Measurements from ENCODE around the gene SNTB2.
"Not testable (repeated sequence)": the region's sequence is repeated elsewhere in the genome, so short reads cannot be mapped to it uniquely, and the experiment has no call there.

SNTB2 gene

DNA sequence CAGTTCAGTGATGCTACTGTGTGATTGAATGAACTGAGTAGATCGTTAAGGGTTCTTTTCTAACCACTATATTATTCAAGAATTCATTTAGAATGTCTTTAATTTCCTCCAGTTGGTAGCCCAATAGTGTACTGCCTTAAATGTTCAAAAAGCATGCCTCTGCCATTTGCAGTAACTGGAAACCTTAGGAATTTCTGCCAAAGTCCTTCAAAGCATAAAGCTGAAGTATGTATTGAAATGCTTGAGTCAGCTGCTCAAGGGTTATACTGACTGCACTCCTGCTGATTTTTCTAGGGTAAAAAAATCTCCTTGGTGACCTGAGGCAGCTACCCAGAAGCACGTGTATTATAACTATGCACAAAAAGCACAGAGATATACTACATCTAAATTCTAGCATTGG is 56.5 kb downstream of the SNTB2 start:
- Histone ChIP-seq H3K4me3 (ENCODE audit: low read depth in 1 of 5, low read length in 5 of 5) (no peak overlapping the region), H3K9ac (ENCODE audit: low read length in 5 of 5) (no peak overlapping the region), H3K27ac (ENCODE audit: low read depth, low read length) (no peak overlapping the region), H3K4me1 (ENCODE audit: control insufficient read depth in 5 of 5, insufficient read depth in 5 of 5, low read length in 5 of 5) (peaks cover 0 to 9% (median 6%) of the 10 kb centered on the region in 5 donors), H3K27me3 (ENCODE audit: control insufficient read depth in 5 of 5, insufficient read depth in 4 of 5, low read length in 5 of 5) (no peaks in the 10 kb centered on the region), H3K36me3 (ENCODE audit: control insufficient read depth in 5 of 5, insufficient read depth in 5 of 5, low read length in 5 of 5) (peaks cover 9 to 18% (median 13%) of the 10 kb centered on the region in 5 donors), H3K9me3 (ENCODE audit: control insufficient read depth in 5 of 5, low read length in 5 of 5) (no peaks in the 10 kb centered on the region)

DNA sequence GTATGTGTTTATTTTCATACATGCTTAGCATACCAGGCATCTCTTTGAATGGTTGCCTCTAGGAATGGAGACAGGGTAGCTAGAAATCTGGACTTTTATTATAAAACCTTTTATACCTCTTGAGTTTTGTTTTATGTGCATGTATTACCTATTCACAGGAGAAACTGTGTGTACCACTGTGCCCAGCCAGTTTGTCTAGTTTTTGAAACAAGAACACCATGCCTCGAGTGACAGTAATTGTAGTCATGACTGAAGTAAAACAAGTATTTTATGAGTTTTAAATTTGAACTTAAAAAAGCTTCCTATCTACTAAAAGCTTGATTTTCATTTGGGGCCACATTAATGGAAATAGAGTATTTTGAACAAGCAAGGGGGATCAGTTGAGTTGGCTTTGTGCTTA is 57.4 kb downstream of the SNTB2 start:
- Histone ChIP-seq H3K9me3 (ENCODE audit: control insufficient read depth in 5 of 5, low read length in 5 of 5) (no peaks in the 10 kb centered on the region), H3K36me3 (ENCODE audit: control insufficient read depth in 5 of 5, insufficient read depth in 5 of 5, low read length in 5 of 5) (peaks cover 9 to 18% (median 13%) of the 10 kb centered on the region in 5 donors), H3K27ac (ENCODE audit: low read depth, low read length) (no peak overlapping the region), H3K4me3 (ENCODE audit: low read depth in 1 of 5, low read length in 5 of 5) (no peak overlapping the region), H3K27me3 (ENCODE audit: control insufficient read depth in 5 of 5, insufficient read depth in 4 of 5, low read length in 5 of 5) (no peaks in the 10 kb centered on the region), H3K4me1 (ENCODE audit: control insufficient read depth in 5 of 5, insufficient read depth in 5 of 5, low read length in 5 of 5) (peaks cover 0 to 9% (median 0%) of the 10 kb centered on the region in 5 donors), H3K9ac (ENCODE audit: low read length in 5 of 5) (no peak overlapping the region)

DNA sequence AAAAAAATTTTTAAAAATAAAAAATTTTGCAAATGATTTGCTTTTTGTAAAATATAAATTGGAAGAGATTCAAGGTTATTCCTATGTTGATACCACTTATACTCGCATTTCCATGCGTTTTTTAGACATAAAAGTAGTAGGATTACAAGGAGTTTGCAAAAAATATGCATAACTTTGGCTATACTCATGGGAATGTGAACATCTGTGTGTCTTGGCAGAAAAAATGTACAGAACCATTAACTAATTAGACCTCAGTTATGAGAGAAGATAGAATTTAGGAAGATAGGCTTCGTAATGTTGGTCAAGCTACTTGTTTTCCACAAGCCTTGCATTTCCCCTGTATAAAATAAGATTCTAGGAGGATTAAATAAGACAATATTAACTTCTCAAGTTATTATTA is 63.1 kb downstream of the SNTB2 start:
- Histone ChIP-seq H3K36me3 (ENCODE audit: control insufficient read depth in 5 of 5, insufficient read depth in 5 of 5, low read length in 5 of 5) (peaks cover 9 to 18% (median 15%) of the 10 kb centered on the region in 5 donors), H3K4me3 (ENCODE audit: low read depth in 1 of 5, low read length in 5 of 5) (no peak overlapping the region), H3K27me3 (ENCODE audit: control insufficient read depth in 5 of 5, insufficient read depth in 4 of 5, low read length in 5 of 5) (no peaks in the 10 kb centered on the region), H3K4me1 (ENCODE audit: control insufficient read depth in 5 of 5, insufficient read depth in 5 of 5, low read length in 5 of 5) (peaks cover 0 to 15% (median 5%) of the 10 kb centered on the region in 5 donors), H3K9me3 (ENCODE audit: control insufficient read depth in 5 of 5, low read length in 5 of 5) (no peaks in the 10 kb centered on the region), H3K9ac (ENCODE audit: low read length in 5 of 5) (no peak overlapping the region), H3K27ac (ENCODE audit: low read depth, low read length) (no peak overlapping the region)

DNA sequence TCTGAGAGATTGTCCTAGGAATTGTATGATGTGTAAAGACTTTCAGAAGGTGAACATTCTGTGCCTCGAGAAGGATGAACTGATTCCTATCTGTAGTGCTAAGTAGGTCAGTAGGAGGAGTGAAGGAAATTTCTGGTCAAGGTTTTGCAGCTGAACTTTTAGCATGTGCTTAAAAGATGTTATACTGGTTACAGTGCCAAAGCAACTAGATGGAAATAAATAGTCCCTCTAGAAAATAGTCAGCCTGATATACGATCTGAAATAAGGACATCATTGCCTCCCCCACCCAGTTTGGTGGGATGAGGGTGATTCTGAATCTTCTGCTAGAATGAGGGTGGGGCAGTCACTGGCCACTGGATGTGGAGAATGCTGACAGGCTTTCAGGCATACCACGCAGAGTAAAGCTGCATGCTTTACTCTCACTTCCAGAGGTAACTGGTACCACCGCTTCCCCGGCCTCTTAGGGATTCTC is 66.9 kb downstream of the SNTB2 start:
- Histone ChIP-seq H3K4me1 (ENCODE audit: control insufficient read depth in 5 of 5, insufficient read depth in 5 of 5, low read length in 5 of 5) (peaks cover 0 to 15% (median 5%) of the 10 kb centered on the region in 5 donors), H3K27ac (ENCODE audit: low read depth, low read length) (peak overlapping the region; percentile 13), H3K4me3 (ENCODE audit: low read depth in 1 of 5, low read length in 5 of 5) (no peak overlapping the region), H3K9me3 (ENCODE audit: control insufficient read depth in 5 of 5, low read length in 5 of 5) (no peaks in the 10 kb centered on the region), H3K27me3 (ENCODE audit: control insufficient read depth in 5 of 5, insufficient read depth in 4 of 5, low read length in 5 of 5) (no peaks in the 10 kb centered on the region), H3K36me3 (ENCODE audit: control insufficient read depth in 5 of 5, insufficient read depth in 5 of 5, low read length in 5 of 5) (peaks cover 0 to 5% (median 0%) of the 10 kb centered on the region in 5 donors), H3K9ac (ENCODE audit: low read length in 5 of 5) (no peak overlapping the region)

DNA sequence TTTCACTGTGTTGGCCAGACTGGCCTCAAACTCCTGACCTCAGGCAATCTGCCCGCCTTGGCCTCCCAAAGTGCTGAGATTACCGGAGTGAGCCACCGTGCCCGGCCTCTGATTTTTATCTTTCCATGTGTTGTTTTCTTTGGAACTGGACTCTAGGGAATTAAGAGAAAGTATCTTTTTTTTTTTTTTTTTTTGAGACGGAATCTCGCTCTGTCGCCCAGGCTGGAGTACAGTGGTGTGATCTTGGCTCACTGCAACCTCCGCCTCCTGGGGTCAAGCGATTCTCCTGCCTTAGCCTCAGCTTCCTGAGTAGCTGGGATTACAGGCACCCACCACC is 72.4 kb downstream of the SNTB2 start:
- Histone ChIP-seq H3K4me1 (ENCODE audit: control insufficient read depth in 5 of 5, insufficient read depth in 5 of 5, low read length in 5 of 5) (peaks cover 0 to 11% (median 3%) of the 10 kb centered on the region in 5 donors), H3K36me3 (ENCODE audit: control insufficient read depth in 5 of 5, insufficient read depth in 5 of 5, low read length in 5 of 5) (peaks cover 5 to 17% (median 8%) of the 10 kb centered on the region in 5 donors)
- not testable (repeated sequence) for H3K27ac ChIP-seq (ENCODE audit: low read depth, low read length); H3K27me3 ChIP-seq (ENCODE audit: control insufficient read depth in 5 of 5, insufficient read depth in 4 of 5, low read length in 5 of 5); H3K9ac ChIP-seq (ENCODE audit: low read length in 5 of 5); H3K4me3 ChIP-seq (ENCODE audit: low read depth in 1 of 5, low read length in 5 of 5); H3K9me3 ChIP-seq (ENCODE audit: control insufficient read depth in 5 of 5, low read length in 5 of 5)

DNA sequence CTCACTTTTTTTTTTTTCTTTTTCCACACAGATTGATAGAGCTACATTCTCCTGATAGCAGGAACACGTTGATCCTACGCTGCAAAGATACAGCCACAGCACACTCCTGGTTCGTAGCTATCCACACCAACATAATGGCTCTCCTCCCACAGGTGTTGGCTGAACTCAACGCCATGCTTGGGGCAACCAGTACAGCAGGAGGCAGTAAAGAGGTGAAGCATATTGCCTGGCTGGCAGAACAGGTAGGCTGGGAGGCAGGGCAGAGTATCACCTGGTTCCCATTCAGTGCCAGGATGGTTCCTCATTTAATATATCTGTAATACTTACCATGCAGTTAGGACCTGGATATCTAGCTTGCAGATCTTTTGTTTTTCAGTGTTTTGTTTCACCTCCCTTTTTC is 73.1 kb downstream of the SNTB2 start:
- H3K9ac ChIP-seq (ENCODE audit: low read length in 5 of 5): no peak overlapping the region
- H3K36me3 ChIP-seq (ENCODE audit: control insufficient read depth in 5 of 5, insufficient read depth in 5 of 5, low read length in 5 of 5): peaks cover 5 to 17% (median 8%) of the 10 kb centered on the region in 5 donors
- no peak overlapping the region for H3K4me3 ChIP-seq (ENCODE audit: low read depth in 1 of 5, low read length in 5 of 5)

DNA sequence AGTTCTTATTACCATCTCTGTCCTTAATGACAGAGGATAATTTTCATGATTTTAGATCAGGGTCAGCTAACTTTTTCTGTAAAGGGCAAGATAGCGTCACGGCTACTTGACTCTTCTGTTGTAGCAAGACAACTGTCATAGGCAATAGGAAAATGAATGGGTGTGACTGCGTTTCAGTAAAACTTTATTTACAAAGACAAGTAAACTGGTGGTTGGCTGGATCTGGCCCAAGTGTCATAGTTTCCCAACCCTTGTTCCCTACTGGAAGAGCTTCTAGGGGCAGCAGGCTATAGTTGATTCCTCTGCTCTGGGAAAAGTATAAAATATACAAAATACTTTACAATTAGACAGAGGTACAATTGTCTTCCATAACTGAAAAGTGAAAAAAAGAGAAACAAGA is 73.5 kb downstream of the SNTB2 start:
- H3K4me3 ChIP-seq (ENCODE audit: low read depth in 1 of 5, low read length in 5 of 5): no peak overlapping the region
- H3K27me3 ChIP-seq (ENCODE audit: control insufficient read depth in 5 of 5, insufficient read depth in 4 of 5, low read length in 5 of 5): no peaks in the 10 kb centered on the region
- peaks cover 0 to 6% (median 0%) of the 10 kb centered on the region in 5 donors for H3K4me1 ChIP-seq (ENCODE audit: control insufficient read depth in 5 of 5, insufficient read depth in 5 of 5, low read length in 5 of 5)
- peak overlapping the region; percentile 43 for H3K27ac ChIP-seq (ENCODE audit: low read depth, low read length)
- peaks cover 5 to 17% (median 8%) of the 10 kb centered on the region in 5 donors for H3K36me3 ChIP-seq (ENCODE audit: control insufficient read depth in 5 of 5, insufficient read depth in 5 of 5, low read length in 5 of 5)
- no peak overlapping the region for H3K9ac ChIP-seq (ENCODE audit: low read length in 5 of 5)
- no peaks in the 10 kb centered on the region for H3K9me3 ChIP-seq (ENCODE audit: control insufficient read depth in 5 of 5, low read length in 5 of 5)

More for the DNA sequence above, 73.1 kb downstream of the SNTB2 start:
- H3K27me3 ChIP-seq (ENCODE audit: control insufficient read depth in 5 of 5, insufficient read depth in 4 of 5, low read length in 5 of 5): no peaks in the 10 kb centered on the region
- no peak overlapping the region for H3K27ac ChIP-seq (ENCODE audit: low read depth, low read length)
- peaks cover 0 to 6% (median 0%) of the 10 kb centered on the region in 5 donors for H3K4me1 ChIP-seq (ENCODE audit: control insufficient read depth in 5 of 5, insufficient read depth in 5 of 5, low read length in 5 of 5)
- no peaks in the 10 kb centered on the region for H3K9me3 ChIP-seq (ENCODE audit: control insufficient read depth in 5 of 5, low read length in 5 of 5)

DNA sequence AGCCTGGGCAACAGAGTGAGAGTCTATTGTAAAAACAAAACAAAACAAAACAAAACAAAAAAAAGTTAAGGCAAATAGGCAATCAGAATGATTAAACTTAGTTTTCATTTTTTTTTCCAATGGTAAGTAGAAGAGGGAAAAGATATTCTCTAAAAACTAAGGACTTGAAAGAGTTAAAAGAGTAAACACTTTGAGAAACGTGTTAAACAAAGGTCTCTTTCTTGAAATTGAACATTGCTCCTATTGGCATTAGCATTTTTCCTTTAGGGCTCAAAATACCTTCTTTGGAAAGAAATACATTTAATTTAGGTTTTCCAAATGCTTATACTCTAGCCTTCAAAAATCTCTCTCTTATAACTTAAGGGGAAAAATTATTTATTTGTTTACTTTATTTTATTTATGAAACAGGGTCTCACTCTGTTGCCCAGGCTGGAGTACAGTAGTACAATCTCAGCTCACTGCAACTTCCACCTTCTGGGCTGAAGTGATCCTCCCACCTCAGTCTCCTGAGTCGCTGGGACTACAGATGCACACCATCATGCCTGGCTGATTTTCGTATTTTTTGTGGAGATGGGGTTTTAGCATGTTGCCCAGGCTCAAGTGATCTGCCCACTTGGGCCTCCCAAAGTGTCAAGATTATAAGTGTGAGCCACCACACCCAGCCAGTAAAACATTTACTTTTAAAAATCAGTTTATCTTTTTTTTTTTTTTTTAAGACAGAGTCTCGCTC is 79.5 kb downstream of the SNTB2 start:
- Histone ChIP-seq H3K36me3 (ENCODE audit: control insufficient read depth in 5 of 5, insufficient read depth in 5 of 5, low read length in 5 of 5) (peaks cover 0 to 9% (median 0%) of the 10 kb centered on the region in 5 donors), H3K27me3 (ENCODE audit: control insufficient read depth in 5 of 5, insufficient read depth in 4 of 5, low read length in 5 of 5) (no peaks in the 10 kb centered on the region), H3K4me3 (ENCODE audit: low read depth in 1 of 5, low read length in 5 of 5) (no peak overlapping the region), H3K9ac (ENCODE audit: low read length in 5 of 5) (no peak overlapping the region), H3K4me1 (ENCODE audit: control insufficient read depth in 5 of 5, insufficient read depth in 5 of 5, low read length in 5 of 5) (peaks cover 0 to 12% (median 7%) of the 10 kb centered on the region in 5 donors), H3K27ac (ENCODE audit: low read depth, low read length) (no peak overlapping the region), H3K9me3 (ENCODE audit: control insufficient read depth in 5 of 5, low read length in 5 of 5) (no peaks in the 10 kb centered on the region)

DNA sequence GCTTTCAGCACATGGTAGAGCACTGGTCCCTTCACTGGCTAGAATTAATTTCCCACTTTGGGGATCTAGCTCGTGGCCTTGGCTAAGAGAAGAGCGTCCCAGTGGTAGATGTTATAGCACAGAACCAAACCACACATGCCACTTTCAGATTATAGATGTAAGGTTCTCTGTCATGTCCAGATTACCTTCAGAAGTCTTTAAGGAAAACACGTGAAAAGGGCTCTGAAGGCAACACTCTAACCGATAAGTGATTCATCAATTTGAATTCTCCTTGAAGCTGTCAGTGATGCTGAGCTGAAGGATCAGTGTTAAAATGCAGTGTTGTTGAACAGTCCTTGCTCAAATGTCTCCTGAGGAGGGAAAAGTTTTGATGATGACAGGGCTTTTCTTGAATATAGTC is 80.7 kb downstream of the SNTB2 start:
- Histone ChIP-seq H3K36me3 (ENCODE audit: control insufficient read depth in 5 of 5, insufficient read depth in 5 of 5, low read length in 5 of 5) (peaks cover 0 to 6% (median 0%) of the 10 kb centered on the region in 5 donors), H3K27ac (ENCODE audit: low read depth, low read length) (no peak overlapping the region), H3K27me3 (ENCODE audit: control insufficient read depth in 5 of 5, insufficient read depth in 4 of 5, low read length in 5 of 5) (no peaks in the 10 kb centered on the region), H3K9me3 (ENCODE audit: control insufficient read depth in 5 of 5, low read length in 5 of 5) (no peaks in the 10 kb centered on the region), H3K4me1 (ENCODE audit: control insufficient read depth in 5 of 5, insufficient read depth in 5 of 5, low read length in 5 of 5) (peaks cover 0 to 12% (median 7%) of the 10 kb centered on the region in 5 donors), H3K9ac (ENCODE audit: low read length in 5 of 5) (no peak overlapping the region), H3K4me3 (ENCODE audit: low read depth in 1 of 5, low read length in 5 of 5) (no peak overlapping the region)

DNA sequence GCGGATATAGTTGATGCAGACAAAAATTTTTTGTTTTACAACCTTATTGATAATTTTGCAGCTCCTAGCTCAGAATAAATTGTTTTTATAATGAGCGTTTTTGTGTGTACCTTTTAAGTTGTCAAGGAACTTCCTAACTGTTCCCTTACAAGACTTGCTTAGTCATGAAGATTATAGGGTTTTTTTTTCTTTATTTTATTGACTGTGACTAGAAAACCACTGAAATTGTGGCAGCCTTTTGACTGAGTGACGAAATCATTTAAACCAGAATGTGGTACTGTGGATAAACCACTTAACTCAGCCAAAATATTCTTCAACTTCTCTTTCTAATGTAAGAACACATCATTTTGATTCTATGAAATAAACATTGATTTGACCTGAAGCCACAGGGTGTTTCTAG is 83.4 kb downstream of the SNTB2 start:
- Histone ChIP-seq H3K9ac (ENCODE audit: low read length in 5 of 5) (no peak overlapping the region), H3K4me3 (ENCODE audit: low read depth in 1 of 5, low read length in 5 of 5) (no peak overlapping the region), H3K27ac (ENCODE audit: low read depth, low read length) (peak overlapping the region; percentile 53), H3K36me3 (ENCODE audit: control insufficient read depth in 5 of 5, insufficient read depth in 5 of 5, low read length in 5 of 5) (peaks cover 0 to 7% (median 3%) of the 10 kb centered on the region in 5 donors), H3K4me1 (ENCODE audit: control insufficient read depth in 5 of 5, insufficient read depth in 5 of 5, low read length in 5 of 5) (peaks cover 2 to 21% (median 14%) of the 10 kb centered on the region in 5 donors), H3K27me3 (ENCODE audit: control insufficient read depth in 5 of 5, insufficient read depth in 4 of 5, low read length in 5 of 5) (no peaks in the 10 kb centered on the region), H3K9me3 (ENCODE audit: control insufficient read depth in 5 of 5, low read length in 5 of 5) (no peaks in the 10 kb centered on the region)
